SK-N-SH treated with all-trans-retinoic acid at 6 μM for 48 hours (cell line): Measurements from ENCODE around the gene TYRP1.

Source experiments
- ATAC-seq: fragments of 200-7000 bp; cut with Tn5 transposase; 3 replicates; pipeline ENCODE4 v1.9.1; 2020; ENCODE audit warnings: mild to moderate bottlenecking, moderate library complexity
- BACH2 ChIP-seq: fragments of 250-450 bp; sonication (Bioruptor Pico); IDR thresholded peaks from 2 replicates; pipeline ENCODE4 v1.9.0; 2021; ENCODE audit warnings: mild to moderate bottlenecking, borderline replicate concordance
- CSDC2 ChIP-seq: fragments of 250-450 bp; sonication (Bioruptor Pico); IDR thresholded peaks from 2 replicates; pipeline ENCODE4 v1.5.0; 2020; ENCODE audit warnings: mild to moderate bottlenecking, moderate library complexity
- ISL1 ChIP-seq: fragments of 250-450 bp; sonication (Bioruptor Pico); IDR thresholded peaks from 2 replicates; pipeline ENCODE4 v2.1.2; 2022; ENCODE audit warnings: mild to moderate bottlenecking, moderate library complexity
- OSR1 ChIP-seq: fragments of 250-450 bp; sonication (Bioruptor Pico); IDR thresholded peaks from 2 replicates; pipeline ENCODE4 v1.8.0; 2022; ENCODE audit warnings: moderate library complexity, mild to moderate bottlenecking, inconsistent platforms
- PPARA ChIP-seq: fragments of 250-450 bp; sonication (Bioruptor Pico); IDR thresholded peaks from 2 replicates; pipeline ENCODE4 v1.5.0; 2020; ENCODE audit warnings: mild to moderate bottlenecking, borderline replicate concordance
- RARB ChIP-seq: fragments of 250-450 bp; sonication (Bioruptor Pico); IDR thresholded peaks from 2 replicates; pipeline ENCODE4 v1.8.0; 2021; ENCODE audit warnings: mild to moderate bottlenecking, moderate library complexity
- SNAI2 ChIP-seq: fragments of 250-450 bp; sonication (Bioruptor Pico); IDR thresholded peaks from 2 replicates; pipeline ENCODE4 v1.5.0; 2020; ENCODE audit warnings: mild to moderate bottlenecking, moderate library complexity
- TOX ChIP-seq: fragments of 250-450 bp; sonication (Bioruptor Pico); IDR thresholded peaks from 2 replicates; pipeline ENCODE4 v1.8.0; 2021; ENCODE audit warnings: mild to moderate bottlenecking, moderate library complexity, borderline replicate concordance
- ZC3H10 ChIP-seq: fragments of 250-450 bp; sonication (Bioruptor Pico); IDR thresholded peaks from 2 replicates; pipeline ENCODE4 v1.5.1; 2021; ENCODE audit warnings: mild to moderate bottlenecking, moderate library complexity
- ZFP3 ChIP-seq: fragments of 250-450 bp; sonication (Bioruptor Pico); IDR thresholded peaks from 2 replicates; pipeline ENCODE4 v1.5.0; 2020; ENCODE audit warnings: mild to moderate bottlenecking, moderate library complexity
- ZFP30 ChIP-seq: fragments of 450-650 bp; formaldehyde crosslinking; IDR thresholded peaks from 2 replicates; pipeline ENCODE4 v1.5.0; 2022; ENCODE audit warnings: mild to moderate bottlenecking, moderate library complexity
- ZNF565 ChIP-seq: fragments of 450-650 bp; formaldehyde crosslinking; conservative IDR thresholded peaks from 2 replicates; pipeline ENCODE4 v1.5.0; 2020; ENCODE audit warnings: low read depth, mild to moderate bottlenecking, moderate library complexity
- ZNF70 ChIP-seq: fragments of 450-650 bp; formaldehyde crosslinking; IDR thresholded peaks from 2 replicates; pipeline ENCODE4 v1.5.0; 2020; ENCODE audit warnings: mild to moderate bottlenecking, moderate library complexity
- ZNF8 ChIP-seq: fragments of 450-650 bp; formaldehyde crosslinking; IDR thresholded peaks from 2 replicates; pipeline ENCODE4 v1.5.0; 2020; ENCODE audit warnings: mild to moderate bottlenecking, moderate library complexity
- TF ChIP-seq, protein P1 (sequence below): fragments of 250-450 bp; sonication (Bioruptor Pico); IDR thresholded peaks from 2 replicates; pipeline ENCODE4 v1.5.0; 2020; ENCODE audit warnings: mild to moderate bottlenecking, moderate library complexity
- TF ChIP-seq, protein P2 (sequence below): fragments of 250-450 bp; sonication (Bioruptor Pico); IDR thresholded peaks from 2 replicates; pipeline ENCODE4 v1.8.0; 2021; ENCODE audit warnings: low read depth, mild to moderate bottlenecking, moderate library complexity, borderline replicate concordance

TYRP1 gene

GRCh38 chr9:12735665-12736064, 42.5 kb downstream of the TYRP1 start:
- TF ChIP-seq ISL1 (CRISPR knock-in tag) (no peak), ZFP3 (CRISPR knock-in tag) (no peak), RARB (CRISPR knock-in tag) (no peak), ZNF8 (CRISPR knock-in tag) (no peak)
- TF ChIP-seq, all 23 proteins: peak for 0
- ATAC-seq = no peak

DNA sequence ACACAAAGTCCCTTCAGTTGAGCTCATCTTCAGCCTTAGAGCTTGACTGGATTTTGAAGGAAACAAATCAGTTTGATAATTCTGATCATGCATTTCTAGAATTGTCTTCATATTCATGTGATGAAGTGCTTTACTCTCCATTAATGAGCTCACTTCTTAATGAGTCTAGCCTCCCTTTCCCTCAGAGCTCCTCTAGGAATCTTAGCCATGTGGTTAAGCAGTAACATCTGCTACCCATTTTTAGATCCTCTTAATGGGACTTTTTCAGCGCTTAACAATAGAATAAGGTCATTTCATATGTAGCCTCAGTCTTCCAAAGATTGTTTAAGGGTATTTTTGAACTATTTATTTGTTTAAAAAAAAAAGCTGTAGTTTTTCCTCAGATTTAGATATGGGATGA, 44.7 kb downstream of the TYRP1 start:
- ATAC-seq = no peak
- TF ChIP-seq ZNF70 (CRISPR knock-in tag) = no peak
- TF ChIP-seq, protein P1, sequence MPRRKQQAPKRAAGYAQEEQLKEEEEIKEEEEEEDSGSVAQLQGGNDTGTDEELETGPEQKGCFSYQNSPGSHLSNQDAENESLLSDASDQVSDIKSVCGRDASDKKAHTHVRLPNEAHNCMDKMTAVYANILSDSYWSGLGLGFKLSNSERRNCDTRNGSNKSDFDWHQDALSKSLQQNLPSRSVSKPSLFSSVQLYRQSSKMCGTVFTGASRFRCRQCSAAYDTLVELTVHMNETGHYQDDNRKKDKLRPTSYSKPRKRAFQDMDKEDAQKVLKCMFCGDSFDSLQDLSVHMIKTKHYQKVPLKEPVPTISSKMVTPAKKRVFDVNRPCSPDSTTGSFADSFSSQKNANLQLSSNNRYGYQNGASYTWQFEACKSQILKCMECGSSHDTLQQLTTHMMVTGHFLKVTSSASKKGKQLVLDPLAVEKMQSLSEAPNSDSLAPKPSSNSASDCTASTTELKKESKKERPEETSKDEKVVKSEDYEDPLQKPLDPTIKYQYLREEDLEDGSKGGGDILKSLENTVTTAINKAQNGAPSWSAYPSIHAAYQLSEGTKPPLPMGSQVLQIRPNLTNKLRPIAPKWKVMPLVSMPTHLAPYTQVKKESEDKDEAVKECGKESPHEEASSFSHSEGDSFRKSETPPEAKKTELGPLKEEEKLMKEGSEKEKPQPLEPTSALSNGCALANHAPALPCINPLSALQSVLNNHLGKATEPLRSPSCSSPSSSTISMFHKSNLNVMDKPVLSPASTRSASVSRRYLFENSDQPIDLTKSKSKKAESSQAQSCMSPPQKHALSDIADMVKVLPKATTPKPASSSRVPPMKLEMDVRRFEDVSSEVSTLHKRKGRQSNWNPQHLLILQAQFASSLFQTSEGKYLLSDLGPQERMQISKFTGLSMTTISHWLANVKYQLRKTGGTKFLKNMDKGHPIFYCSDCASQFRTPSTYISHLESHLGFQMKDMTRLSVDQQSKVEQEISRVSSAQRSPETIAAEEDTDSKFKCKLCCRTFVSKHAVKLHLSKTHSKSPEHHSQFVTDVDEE (CRISPR knock-in tag) = no peak
- TF ChIP-seq ZFP30 (CRISPR knock-in tag) = no peak
- no peak for TF ChIP-seq OSR1 (CRISPR knock-in tag)
- TF ChIP-seq BACH2 (CRISPR knock-in tag) = no peak
- TF ChIP-seq ZC3H10 = no peak
- TF ChIP-seq ZNF8 (CRISPR knock-in tag) = no peak
- no peak for TF ChIP-seq TOX
- TF ChIP-seq PPARA (CRISPR knock-in tag) = no peak
- TF ChIP-seq ISL1 (CRISPR knock-in tag) = no peak
- TF ChIP-seq SNAI2 (CRISPR knock-in tag) = no peak
- TF ChIP-seq, all 23 proteins: peak for 0

DNA sequence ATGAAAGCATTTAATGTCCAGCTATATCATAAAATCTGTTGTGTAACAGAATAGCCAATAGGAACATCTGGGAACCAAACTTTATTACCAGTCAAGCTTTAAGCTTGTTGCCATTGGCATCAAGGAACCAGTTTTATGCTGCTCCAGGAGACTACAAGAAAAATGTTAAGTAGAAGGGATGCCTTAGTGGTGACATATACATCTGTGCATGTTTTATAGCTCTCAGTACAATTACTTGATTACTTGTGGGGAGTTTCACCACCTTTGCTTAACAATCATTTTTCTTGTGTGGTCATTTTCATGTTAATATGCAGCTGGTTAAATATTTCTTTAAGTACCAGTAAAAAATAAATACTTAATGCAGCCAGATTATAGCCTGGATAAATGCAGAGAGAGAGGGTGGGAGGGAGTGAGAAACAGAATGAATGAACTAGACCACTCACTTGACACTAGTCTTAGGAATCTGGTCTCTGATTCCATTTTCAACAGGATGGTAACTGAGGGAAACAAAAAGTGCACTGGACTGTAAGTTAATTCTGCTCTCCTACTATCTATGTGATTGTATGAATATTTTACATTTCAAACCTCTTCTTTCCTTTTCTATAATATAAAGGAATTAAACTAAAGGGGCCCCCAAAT, 45.9 kb downstream of the TYRP1 start:
- 0 out of 3 replicates have a peak, but pooled peaks have one; percentile 39 for ATAC-seq
- TF ChIP-seq PPARA (CRISPR knock-in tag) = no peak
- no peak for TF ChIP-seq ZFP3 (CRISPR knock-in tag)
- TF ChIP-seq, protein P2, sequence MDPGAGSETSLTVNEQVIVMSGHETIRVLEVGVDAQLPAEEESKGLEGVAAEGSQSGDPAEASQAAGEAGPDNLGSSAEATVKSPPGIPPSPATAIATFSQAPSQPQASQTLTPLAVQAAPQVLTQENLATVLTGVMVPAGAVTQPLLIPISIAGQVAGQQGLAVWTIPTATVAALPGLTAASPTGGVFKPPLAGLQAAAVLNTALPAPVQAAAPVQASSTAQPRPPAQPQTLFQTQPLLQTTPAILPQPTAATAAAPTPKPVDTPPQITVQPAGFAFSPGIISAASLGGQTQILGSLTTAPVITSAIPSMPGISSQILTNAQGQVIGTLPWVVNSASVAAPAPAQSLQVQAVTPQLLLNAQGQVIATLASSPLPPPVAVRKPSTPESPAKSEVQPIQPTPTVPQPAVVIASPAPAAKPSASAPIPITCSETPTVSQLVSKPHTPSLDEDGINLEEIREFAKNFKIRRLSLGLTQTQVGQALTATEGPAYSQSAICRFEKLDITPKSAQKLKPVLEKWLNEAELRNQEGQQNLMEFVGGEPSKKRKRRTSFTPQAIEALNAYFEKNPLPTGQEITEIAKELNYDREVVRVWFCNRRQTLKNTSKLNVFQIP (CRISPR knock-in tag) = no peak
- TF ChIP-seq ZNF565 (CRISPR knock-in tag) = no peak
- no peak for TF ChIP-seq ZFP30 (CRISPR knock-in tag)
- TF ChIP-seq ZNF70 (CRISPR knock-in tag) = no peak
- no peak for TF ChIP-seq BACH2 (CRISPR knock-in tag)
- no peak for TF ChIP-seq CSDC2 (CRISPR knock-in tag)
- TF ChIP-seq, all 23 proteins: peak for 0

DNA sequence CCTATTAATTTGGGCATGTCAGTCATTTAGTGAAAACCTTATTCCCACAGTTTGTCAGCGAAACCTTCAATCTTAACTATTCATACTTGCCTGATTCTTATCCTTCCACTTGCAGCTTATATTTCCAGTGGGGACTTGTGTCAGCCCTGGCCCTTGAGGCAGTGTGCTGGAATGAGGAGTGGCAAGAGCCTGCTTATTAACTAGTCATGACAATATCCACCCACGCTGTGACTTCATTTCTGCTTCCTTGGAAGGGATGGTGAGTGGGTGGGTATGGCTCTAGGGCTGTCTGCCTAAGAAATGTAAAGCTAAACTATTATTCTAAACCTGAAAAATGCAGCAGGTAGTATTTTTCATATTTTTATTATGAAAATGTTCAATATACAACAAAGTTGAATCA, 47.7 kb downstream of the TYRP1 start:
- no peak for TF ChIP-seq CSDC2 (CRISPR knock-in tag)
- ATAC-seq = no peak

GRCh38 chr9:12748016-12748415, 54.8 kb downstream of the TYRP1 start:
- ATAC-seq = no peak
- no peak for TF ChIP-seq PPARA (CRISPR knock-in tag)
- no peak for TF ChIP-seq ZFP3 (CRISPR knock-in tag)
- TF ChIP-seq, protein P1 (CRISPR knock-in tag) = no peak
- no peak for TF ChIP-seq ZNF70 (CRISPR knock-in tag)

DNA sequence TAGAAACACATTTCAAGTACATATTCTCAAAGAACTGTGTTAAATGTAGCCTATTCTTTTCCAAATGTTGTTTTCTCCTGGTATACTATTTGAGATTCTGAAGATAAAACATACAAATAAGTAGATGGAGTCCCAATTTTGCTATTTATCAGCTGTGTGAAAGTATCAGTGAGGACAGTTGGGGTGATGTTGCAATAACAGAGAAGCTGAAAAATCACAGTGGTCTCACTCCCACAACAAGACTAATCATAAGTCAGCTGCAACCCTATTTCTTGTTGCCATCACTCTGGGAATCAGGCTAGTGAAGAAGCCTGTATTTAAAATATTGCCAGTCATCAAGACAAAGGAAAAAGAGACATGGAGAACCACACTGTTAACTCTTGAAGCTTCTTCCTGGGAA, 55.8 kb downstream of the TYRP1 start:
- no peak for TF ChIP-seq ZFP30 (CRISPR knock-in tag)
- TF ChIP-seq, protein P1 (CRISPR knock-in tag) = no peak
- TF ChIP-seq OSR1 (CRISPR knock-in tag) = no peak
- TF ChIP-seq TOX = no peak
- TF ChIP-seq ZNF8 (CRISPR knock-in tag) = no peak
- no peak for ATAC-seq
